Measurements from ENCODE around the gene MCHR2. TPM values are rescaled to one million over a fixed set of nuclear protein-coding genes. Genes with fewer than 3 reads are reported as not detected.

Gene MCHR2
- polyA plus RNA-seq, 1 donor (not counting 4 experiments of a cell fraction or from before 2014, with no cell fraction given), result not detected

GRCh38 chr6:100035873-100036653 lies 42.0 kb upstream of the MCHR2 start:
- no peaks in the 10 kb centered on the region for H3K9me1 ChIP-seq (ENCODE audit: control insufficient read depth, extremely low read depth, insufficient read depth, low read length)
- no peaks in the 10 kb centered on the region for H3K9me3 ChIP-seq (ENCODE audit: control insufficient read depth, low read depth, low read length)
- H3K27ac ChIP-seq (ENCODE audit: control insufficient read depth, insufficient read depth, low read length), result no peak overlapping the region
- H3K9ac ChIP-seq (ENCODE audit: control insufficient read depth, extremely low read depth, insufficient read depth, low read length), result no peak overlapping the region
- H3K36me3 ChIP-seq (ENCODE audit: control insufficient read depth in 2 of 2, extremely low read depth in 1 of 2, insufficient read depth in 2 of 2, low read length in 2 of 2), result no peaks in the 10 kb centered on the region
- H4K20me1 ChIP-seq (ENCODE audit: control insufficient read depth, extremely low read depth, insufficient read depth, low read length), result no peaks in the 10 kb centered on the region
- TF ChIP-seq CTCF (optimal IDR thresholded peaks at IDR 0.05 in 1 of 3, IDR thresholded peaks at IDR 0.05 in 1 of 3, conservative IDR thresholded peaks at IDR 0.05 in 1 of 3; ENCODE audit: extremely low read depth in 1 of 3, insufficient read depth in 2 of 3, low read length in 3 of 3) (no peak), EZH2 (IDR thresholded peaks at IDR 0.05; ENCODE audit: low read length) (no peak)
- H3K4me1 ChIP-seq (ENCODE audit: control insufficient read depth, extremely low read depth, insufficient read depth, low read length), result no peaks in the 10 kb centered on the region
- dilution Hi-C loops (cut with MboI; ENCODE audit: extremely low pct_ligation_motif_present, low sequenced_read_pairs), result no loop called here
- no peak for FAIRE-seq
- DNase-seq (ENCODE audit: low read depth, low spot score), result no peak
- no peak overlapping the region for H3K4me3 ChIP-seq (ENCODE audit: control insufficient read depth in 2 of 3, extremely low read depth in 1 of 3, insufficient read depth in 2 of 3, low read depth in 1 of 3, low read length in 3 of 3)
- no peaks in the 10 kb centered on the region for H3K27me3 ChIP-seq (ENCODE audit: control insufficient read depth, extremely low read depth, insufficient read depth, low read length)
- H3K4me2 ChIP-seq (ENCODE audit: control insufficient read depth, extremely low read depth, insufficient read depth, low read depth, low read length), result no peak overlapping the region
- no peaks in the 10 kb centered on the region for H3K79me2 ChIP-seq (ENCODE audit: control insufficient read depth, insufficient read depth, low read length)
- H2AFZ ChIP-seq (ENCODE audit: control insufficient read depth, low read length), result no peak overlapping the region

- H3K9ac ChIP-seq (ENCODE audit: control insufficient read depth, extremely low read depth, insufficient read depth, low read length), result no peak overlapping the region
- H3K79me2 ChIP-seq (ENCODE audit: control insufficient read depth, insufficient read depth, low read length), result no peaks in the 10 kb centered on the region
- no peak overlapping the region for H3K4me3 ChIP-seq (ENCODE audit: control insufficient read depth in 2 of 3, extremely low read depth in 1 of 3, insufficient read depth in 2 of 3, low read depth in 1 of 3, low read length in 3 of 3)
- no peaks in the 10 kb centered on the region for H3K9me1 ChIP-seq (ENCODE audit: control insufficient read depth, extremely low read depth, insufficient read depth, low read length)
- no peaks in the 10 kb centered on the region for H4K20me1 ChIP-seq (ENCODE audit: control insufficient read depth, extremely low read depth, insufficient read depth, low read length)
- DNase-seq (ENCODE audit: low read depth, low spot score) (no peak), FAIRE-seq (no peak)
- no peak overlapping the region for H3K4me2 ChIP-seq (ENCODE audit: control insufficient read depth, extremely low read depth, insufficient read depth, low read depth, low read length)
- TF ChIP-seq EZH2 (IDR thresholded peaks at IDR 0.05; ENCODE audit: low read length) (no peak), CTCF (optimal IDR thresholded peaks at IDR 0.05 in 1 of 3, IDR thresholded peaks at IDR 0.05 in 1 of 3, conservative IDR thresholded peaks at IDR 0.05 in 1 of 3; ENCODE audit: extremely low read depth in 1 of 3, insufficient read depth in 2 of 3, low read length in 3 of 3) (no peak)
- H3K9me3 ChIP-seq (ENCODE audit: control insufficient read depth, low read depth, low read length), result no peaks in the 10 kb centered on the region
- H3K27ac ChIP-seq (ENCODE audit: control insufficient read depth, insufficient read depth, low read length), result no peak overlapping the region
- no peaks in the 10 kb centered on the region for H3K36me3 ChIP-seq (ENCODE audit: control insufficient read depth in 2 of 2, extremely low read depth in 1 of 2, insufficient read depth in 2 of 2, low read length in 2 of 2)
- H3K4me1 ChIP-seq (ENCODE audit: control insufficient read depth, extremely low read depth, insufficient read depth, low read length), result no peaks in the 10 kb centered on the region
- no peak overlapping the region for H2AFZ ChIP-seq (ENCODE audit: control insufficient read depth, low read length)
- dilution Hi-C loops (cut with MboI; ENCODE audit: extremely low pct_ligation_motif_present, low sequenced_read_pairs), result no loop called here
- H3K27me3 ChIP-seq (ENCODE audit: control insufficient read depth, extremely low read depth, insufficient read depth, low read length), result no peaks in the 10 kb centered on the region
Observed at GRCh38 chr6:100023798-100024197, 29.8 kb upstream of the MCHR2 start.

Measured in keratinocyte (primary cell).